Measurements from ENCODE around the gene CCDC88B.

CCDC88B gene

DNA sequence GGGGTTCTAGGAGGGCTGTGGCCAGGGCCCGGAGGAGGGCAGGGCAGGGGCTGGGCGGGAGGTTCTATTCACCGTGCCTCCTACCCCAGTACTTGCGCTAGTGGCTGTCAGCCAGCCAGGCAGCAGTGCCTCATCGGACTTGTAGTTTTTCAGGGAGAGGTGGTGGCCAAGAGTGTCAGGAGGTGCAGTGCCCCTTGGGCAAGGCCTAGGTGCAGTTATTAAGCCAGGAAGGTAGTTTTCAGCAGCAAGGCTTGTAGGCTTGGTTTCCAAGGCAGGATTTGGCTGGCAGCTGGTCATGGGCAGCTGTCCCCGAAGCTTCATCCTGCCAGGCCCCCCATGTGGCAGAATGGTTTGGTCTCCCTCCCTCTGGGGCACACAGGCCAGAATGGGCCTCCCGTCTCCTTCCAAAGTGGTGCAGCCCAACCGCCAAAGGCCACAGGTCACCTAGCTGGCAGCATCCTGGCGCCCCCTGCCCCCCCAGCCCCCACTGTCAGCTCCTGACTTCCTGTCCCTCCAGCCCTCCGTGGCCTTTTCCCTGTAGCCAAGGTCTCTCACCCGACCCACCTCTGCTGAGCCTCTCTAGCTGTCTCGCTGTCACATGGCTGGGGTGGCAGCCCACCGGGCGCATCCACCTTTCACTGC lies 8.5 kb downstream of the CCDC88B start:
- DNase-seq = no peak

DNA sequence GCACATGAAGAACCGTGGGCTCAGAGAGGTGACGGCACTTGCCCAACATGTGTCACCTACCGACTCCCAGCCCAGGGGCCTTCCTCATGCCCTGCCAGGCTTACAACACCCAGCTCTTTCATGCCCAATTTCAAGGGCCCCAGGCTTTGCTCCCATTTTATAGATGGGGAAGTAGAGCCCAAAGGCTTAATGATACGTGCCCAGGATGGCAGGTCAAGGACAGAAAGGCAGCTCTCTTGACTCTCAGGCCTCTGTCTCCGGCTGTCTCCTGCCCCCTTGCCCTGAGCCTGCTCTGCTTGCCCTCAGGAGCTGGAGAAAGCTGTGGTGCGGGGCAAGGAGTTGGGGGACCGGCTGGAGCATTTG lies 9.0 kb downstream of the CCDC88B start:
- no peak for DNase-seq

DNA sequence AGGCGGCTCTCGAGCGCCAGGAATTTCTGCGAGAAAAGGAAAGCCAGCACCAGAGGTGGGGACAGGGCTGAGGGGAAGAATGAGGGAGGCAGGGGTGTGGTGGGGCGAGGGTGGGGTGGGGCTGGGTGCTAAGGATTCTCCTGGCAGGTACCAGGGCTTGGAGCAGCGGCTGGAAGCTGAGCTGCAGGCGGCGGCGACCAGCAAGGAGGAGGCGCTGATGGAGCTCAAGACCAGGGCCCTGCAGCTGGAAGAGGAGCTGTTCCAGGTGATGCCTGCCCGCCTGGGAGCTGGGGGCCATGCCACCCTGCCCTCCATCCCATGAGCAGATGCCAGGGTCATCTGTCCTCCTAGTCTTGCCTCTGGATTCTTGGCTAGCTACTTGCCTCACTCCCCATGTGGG lies 9.4 kb downstream of the CCDC88B start:
- DNase-seq = no peak

DNA sequence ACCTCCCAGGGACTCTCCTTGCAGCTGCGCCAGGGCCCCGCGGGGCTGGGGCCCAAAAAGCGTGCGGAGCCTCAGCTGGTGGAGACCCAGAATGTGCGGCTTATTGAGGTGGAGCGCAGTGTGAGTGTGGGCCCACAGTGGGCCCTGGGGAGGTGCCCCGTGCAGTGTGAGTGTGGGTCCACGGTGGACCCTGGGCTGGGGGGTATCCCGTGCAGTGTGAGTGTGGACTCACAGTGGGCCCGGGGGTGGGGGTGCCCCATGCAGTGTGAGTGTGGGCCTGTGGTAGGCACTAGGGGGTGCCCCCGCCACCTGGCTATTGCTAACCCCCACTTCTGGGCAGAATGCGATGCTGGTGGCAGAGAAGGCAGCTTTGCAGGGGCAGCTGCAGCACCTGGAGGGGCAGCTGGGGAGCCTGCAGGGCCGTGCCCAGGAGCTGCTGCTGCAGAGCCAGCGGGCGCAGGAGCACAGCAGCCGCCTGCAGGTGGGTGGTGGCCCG lies 11.2 kb downstream of the CCDC88B start:
- DNase-seq = no peak

DNA sequence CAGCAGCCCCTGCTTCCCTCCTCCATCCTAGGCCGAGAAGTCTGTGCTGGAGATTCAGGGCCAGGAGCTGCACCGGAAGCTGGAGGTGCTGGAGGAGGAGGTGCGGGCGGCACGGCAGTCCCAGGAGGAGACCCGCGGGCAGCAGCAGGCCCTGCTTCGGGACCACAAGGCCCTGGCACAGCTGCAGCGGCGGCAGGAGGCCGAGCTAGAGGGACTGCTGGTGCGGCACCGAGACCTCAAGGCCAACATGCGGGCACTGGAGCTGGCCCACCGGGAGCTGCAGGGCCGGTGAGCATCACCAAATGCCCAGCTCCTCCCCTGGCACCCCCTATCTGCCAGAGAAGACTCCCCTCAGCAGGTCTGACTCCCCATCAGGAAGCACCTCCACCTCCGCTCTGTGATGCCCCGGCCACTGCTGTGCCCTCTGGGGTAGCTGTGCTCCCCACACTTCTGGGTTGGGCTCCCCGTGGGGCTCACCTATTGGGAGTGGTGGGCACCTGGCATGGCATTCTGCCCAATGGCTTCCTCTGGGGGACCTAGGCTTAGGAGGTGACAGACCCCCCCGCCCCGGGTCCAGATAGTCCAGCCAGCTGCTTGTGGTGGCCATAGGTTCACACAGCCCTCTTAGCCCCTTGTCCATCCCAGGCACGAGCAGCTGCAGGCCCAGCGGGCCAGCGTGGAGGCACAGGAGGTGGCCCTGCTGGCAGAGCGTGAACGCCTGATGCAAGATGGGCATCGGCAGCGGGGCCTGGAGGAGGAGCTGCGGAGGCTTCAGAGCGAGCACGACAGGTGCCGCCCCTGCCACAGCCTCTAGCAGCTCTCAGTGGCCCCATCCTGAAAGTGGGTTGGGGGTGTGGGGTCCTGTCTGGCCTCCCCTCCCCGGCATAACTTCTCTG lies 12.3 kb downstream of the CCDC88B start:
- no peak for DNase-seq

DNA sequence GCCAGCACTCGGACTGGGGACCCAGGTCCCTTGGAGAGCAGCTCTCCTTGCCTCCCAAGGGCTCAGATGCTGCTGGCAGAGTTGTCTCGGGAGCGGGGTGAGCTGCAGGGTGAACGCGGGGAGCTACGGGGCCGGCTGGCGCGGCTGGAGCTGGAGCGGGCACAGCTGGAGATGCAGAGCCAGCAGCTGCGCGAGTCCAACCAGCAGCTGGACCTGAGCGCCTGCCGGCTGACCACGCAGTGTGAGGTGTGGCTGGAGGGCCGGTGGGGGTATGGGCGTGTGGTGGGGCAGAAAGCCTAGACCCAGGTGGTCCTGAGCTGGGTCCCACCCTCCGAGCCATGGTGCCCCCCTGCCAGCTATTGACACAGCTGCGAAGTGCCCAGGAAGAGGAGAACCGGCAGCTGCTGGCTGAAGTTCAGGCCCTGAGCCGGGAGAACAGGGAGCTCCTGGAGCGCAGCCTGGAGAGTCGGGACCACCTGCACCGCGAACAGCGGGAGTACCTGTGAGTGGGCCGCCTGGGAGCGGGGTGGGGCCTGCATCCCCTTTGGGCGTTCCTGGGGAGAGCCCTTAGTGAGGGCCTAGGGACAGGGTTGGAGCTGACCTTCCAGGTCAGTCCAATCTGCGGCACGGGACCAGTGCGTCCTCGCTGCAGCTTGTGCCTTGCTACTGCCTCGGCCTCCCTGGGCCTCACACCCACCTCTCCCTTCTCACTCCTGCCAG lies 13.2 kb downstream of the CCDC88B start:
- no peak for DNase-seq

DNA sequence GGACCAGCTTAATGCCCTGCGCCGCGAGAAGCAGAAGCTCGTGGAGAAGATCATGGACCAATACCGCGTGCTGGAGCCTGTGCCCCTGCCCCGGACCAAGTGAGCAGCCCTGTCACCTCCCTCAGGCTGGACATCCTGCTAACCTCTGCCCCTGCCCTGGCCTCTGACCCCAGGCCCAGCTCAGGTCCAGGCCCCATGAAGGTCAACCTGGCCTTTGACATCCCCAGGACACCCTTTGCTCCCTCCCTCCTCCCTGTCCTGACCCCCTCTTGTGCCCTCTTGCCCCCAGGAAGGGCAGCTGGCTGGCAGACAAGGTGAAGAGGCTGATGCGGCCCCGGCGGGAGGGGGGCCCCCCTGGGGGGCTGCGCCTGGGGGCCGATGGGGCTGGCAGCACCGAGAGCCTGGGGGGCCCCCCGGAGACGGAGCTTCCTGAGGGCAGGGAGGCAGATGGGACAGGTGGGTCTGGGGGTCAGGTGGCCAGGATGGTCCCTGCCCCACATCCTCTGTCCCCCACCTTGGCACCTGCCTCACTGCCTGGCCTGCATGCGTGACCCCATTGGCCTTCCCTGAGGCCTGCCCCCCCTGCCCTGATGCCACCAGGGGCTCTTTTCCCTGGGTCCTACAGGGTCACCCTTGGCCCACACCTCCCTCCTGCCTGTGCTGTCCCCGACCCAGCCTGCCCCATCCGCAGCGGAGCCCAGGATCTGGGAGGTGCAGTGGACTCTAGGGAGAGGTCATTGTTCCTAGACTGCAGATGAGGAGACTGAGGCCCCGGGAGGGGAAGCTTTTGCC lies 13.9 kb downstream of the CCDC88B start:
- DNase-seq = no peak

- DNase-seq = peak; percentile 85
Measured at GRCh38 chr11:64355078-64355940, 15.3 kb downstream of the CCDC88B start.

GRCh38 chr11:64356498-64357411 lies 16.8 kb downstream of the CCDC88B start:
- DNase-seq = peak; percentile 66

GRCh38 chr11:64357446-64357845 lies 17.4 kb downstream of the CCDC88B start:
- DNase-seq = no peak

DNA sequence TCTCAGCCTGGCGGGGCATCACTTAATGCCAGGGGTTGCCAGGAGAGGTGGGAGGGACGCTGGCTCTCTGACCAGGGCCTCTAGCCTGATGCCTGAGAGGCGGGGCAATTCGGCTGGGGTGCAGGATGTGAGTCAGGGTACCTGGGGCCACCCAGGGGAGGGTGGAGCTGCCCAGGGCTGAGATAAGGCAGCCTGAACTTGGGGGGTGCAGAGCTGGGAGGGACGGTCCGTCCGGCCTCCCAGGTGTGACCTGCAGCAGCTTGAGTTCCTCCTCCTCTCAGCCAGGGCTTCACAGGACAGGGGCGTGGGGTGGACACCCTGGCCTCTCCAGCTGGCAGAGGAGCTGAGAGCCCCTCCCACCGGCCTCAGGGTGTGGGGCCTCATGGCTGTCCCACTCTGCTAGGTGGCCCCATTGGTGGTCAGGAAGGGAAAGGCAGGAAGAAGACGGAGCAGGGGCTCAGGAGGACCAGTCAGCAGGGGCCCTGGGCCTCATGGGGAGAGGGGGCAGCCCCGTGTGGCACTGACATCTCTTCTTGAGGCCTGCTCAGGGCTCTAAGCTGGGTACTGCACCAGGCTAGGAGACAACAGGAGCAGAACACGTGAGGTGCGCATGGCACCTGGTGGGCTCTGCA lies 18.0 kb downstream of the CCDC88B start:
- DNase-seq = no peak

DNA sequence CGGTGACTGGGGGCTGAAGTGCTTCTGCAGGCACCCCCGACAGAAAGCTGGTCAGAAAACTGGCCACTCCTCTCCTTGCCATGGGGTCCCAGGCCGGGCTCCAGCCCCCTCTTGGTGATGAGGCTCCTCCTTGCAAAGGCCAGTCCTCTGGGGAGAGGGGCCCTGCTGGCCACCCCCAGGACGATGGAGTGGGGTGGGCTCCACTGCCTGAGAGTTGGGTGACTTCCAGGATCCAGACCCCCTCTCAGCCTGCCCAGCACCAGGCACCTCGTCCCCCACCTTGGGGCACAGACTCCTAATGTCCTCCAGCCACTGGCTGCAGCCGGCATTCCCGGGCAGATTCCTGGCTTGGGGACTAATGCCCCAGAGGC lies 18.5 kb downstream of the CCDC88B start:
- no peak for DNase-seq

DNA sequence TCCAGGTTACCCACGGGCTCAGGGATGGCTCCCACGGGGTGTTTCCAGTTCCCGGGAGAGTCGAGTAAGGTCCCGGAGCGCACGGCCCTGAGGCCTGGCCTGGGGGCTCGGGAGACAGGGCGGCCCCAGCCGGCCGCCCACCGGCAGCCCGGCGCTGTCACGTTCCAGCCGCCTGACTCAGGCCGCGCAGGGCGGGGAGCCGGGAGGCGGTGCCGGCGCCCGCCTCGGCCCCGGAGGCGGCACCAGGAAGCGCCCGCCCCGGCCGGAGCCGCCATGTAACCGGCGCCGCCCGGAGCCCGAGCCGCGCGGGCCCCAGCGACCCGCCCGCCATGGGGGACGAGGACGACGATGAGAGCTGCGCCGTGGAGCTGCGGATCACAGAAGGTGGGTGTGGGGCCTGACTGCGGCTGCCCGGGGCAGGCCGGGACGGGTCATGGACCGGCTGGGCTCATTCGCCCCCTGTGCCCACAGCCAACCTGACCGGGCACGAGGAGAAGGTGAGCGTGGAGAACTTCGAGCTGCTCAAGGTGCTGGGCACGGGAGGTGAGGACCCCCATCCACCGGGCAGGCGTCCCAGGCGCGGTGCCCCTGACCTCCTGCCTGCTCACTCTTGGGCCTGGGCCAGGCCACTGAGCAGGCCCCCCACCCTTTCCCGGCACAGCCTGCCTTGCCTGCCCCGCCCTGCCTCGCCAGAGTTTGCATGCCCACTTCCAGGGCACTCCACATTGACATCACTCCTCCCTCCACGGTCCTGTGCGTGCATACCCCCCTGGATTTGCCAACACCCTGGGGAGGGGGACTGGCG lies 19.1 kb downstream of the CCDC88B start, which contains the start of gene RPS6KA4:
TSS of gene RPS6KA4 (plus strand) at position 256 of the 805 bp plus-strand sequence. CDS start at position 330, 74 bp downstream.
- peak; percentile 30 for DNase-seq

DNA sequence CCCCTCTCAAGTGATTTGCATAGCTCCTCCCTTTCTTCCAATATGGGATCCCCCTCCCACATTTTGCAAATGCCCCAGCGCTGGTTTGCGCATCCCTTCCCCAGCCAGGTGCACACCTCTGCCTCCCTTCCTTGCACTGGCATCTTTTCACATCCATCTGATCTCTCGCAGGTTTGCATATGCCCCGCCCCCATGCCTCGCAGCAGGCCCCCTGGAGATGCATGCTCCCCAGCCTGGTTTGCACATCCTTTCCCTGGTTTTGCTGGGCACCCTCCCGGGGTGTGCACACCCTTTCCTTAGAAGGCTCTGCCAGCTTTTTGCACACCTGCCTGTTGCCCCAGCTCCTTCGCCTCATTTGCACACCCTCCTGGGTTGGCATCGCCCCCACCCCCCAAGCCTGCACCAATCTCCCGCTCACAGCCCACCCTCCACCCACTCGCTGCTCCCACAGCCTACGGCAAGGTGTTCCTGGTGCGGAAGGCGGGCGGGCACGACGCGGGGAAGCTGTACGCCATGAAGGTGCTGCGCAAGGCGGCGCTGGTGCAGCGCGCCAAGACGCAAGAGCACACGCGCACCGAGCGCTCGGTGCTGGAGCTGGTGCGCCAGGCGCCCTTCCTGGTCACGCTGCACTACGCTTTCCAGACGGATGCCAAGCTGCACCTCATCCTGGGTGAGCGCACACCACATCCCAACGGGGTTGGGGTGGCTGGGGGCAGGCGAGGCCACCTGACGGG lies 19.9 kb downstream of the CCDC88B start:
- DNase-seq = peak; percentile 44

DNA sequence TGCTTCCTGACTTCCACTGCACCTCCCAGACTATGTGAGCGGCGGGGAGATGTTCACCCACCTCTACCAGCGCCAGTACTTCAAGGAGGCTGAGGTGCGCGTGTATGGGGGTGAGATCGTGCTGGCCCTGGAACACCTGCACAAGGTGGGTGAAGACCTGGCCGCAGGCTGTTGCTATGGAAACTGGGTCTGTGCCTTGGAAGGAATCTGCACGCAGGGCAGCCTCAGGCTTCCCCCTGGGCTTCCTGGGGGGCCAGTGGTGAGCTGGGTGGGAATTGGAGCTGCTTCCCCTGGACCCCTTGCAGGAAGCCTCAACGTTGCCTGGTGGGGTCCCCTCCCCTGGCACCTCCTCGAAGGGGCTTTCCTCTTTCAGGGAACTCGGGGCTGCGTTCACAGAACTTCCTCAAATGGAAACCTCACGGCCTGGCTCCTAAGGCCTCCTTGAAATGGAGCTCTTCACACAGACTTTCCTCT lies 20.5 kb downstream of the CCDC88B start:
- no peak for DNase-seq

- no peak for DNase-seq
Measured at GRCh38 chr11:64361659-64362058, 21.7 kb downstream of the CCDC88B start.

DNA sequence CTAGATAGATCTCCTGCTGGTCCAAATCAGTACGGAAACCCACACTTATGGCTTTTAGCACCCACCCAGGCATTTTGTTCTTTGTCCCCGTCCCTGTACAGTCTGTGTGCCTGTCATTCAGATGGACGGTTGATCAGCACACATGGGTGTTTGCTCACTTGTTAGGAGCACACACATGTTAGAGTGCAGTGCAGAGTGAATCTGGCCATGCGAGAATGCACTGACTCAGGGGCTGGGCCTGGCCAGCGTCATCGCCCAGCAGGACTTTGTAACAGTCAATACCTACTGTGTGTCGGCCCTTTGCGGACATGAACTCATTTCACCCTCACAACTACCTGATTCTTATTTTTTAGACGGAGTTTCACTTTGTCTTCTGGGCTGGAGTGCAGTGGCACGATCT lies 22.3 kb downstream of the CCDC88B start:
- no peak for DNase-seq

DNA sequence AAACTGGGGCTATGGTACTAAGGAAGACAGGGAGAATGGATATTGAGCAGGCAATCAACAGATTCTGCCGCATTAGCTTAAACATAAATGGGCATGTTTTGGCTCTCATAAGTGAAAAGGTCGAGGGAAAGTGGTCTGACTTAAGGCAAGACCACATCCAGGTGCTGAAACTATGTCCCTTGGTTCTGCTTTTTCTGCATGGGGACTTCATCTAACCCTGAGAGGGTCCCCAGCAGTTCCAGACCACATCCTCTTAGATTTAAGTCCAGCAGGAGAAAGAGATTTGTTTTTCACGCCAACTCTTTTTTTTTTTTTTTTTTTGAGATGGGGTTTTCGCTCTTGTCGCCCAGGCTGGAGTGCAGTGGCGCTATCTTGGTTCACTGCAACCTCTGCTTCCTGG lies 24.4 kb downstream of the CCDC88B start:
- DNase-seq = no peak

Data from NCI-H2171 treated with DMSO at 0.1 percent for 48 hours (cell line).